GM12878 (cell line): Measurements from ENCODE around the gene BMAL1. TPM values are rescaled to one million over a fixed set of nuclear protein-coding genes. Genes with fewer than 3 reads are reported as not detected.

Source experiments
- ATF3 ChIP-seq: IDR thresholded peaks from 2 replicates; pipeline ENCODE4 v1.6.1; 2011; ENCODE audit warnings: low read depth, mild to moderate bottlenecking, low read length, moderate library complexity, borderline replicate concordance; ENCODE audit errors: extremely low read depth
- CBX3 ChIP-seq: fragments of 200-600 bp; sonication (generic); IDR thresholded peaks from 2 replicates; pipeline ENCODE4 v1.6.1; 2016; ENCODE audit warnings: low read depth, borderline replicate concordance
- DPF2 ChIP-seq: fragments of 450-650 bp; IDR thresholded peaks from 2 replicates; pipeline ENCODE4 v1.6.1; 2017; ENCODE audit warnings: mild to moderate bottlenecking
- E2F4 ChIP-seq: IDR thresholded peaks from 2 replicates; pipeline ENCODE4 v1.6.1; 2012; ENCODE audit warnings: low read depth, low read length, improper control_type of control experiment
- E4F1 ChIP-seq: fragments of 450-650 bp; IDR thresholded peaks from 2 replicates; pipeline ENCODE4 v1.6.1; 2018; ENCODE audit warnings: borderline replicate concordance, mild to moderate bottlenecking; ENCODE audit not compliant: partially characterized antibody
- MTA2 ChIP-seq: fragments of 450-650 bp; IDR thresholded peaks from 2 replicates; pipeline ENCODE4 v1.6.1; 2016; ENCODE audit warnings: low read depth, mild to moderate bottlenecking, moderate library complexity
- MTA3 ChIP-seq: IDR thresholded peaks from 2 replicates; pipeline ENCODE4 v1.6.1; 2012; ENCODE audit warnings: low read length, inconsistent platforms, borderline replicate concordance
- RELA ChIP-seq: fragments of 450-650 bp; IDR thresholded peaks from 2 replicates; pipeline ENCODE4 v1.8.0; 2014; ENCODE audit warnings: borderline replicate concordance; ENCODE audit not compliant: partially characterized antibody
- RFX5 ChIP-seq: IDR thresholded peaks from 2 replicates; pipeline ENCODE4 v1.6.1; 2011; ENCODE audit warnings: low read depth, low read length, improper control_type of control experiment
- SKIL ChIP-seq: fragments of 450-650 bp; IDR thresholded peaks from 2 replicates; pipeline ENCODE4 v1.6.1; 2017; ENCODE audit warnings: mild to moderate bottlenecking, low read depth, inconsistent platforms; ENCODE audit not compliant: poor library complexity, severe bottlenecking
- ZBTB40 ChIP-seq: fragments of 450-650 bp; IDR thresholded peaks from 2 replicates; pipeline ENCODE4 v1.6.1; 2016; ENCODE audit warnings: mild to moderate bottlenecking, moderate library complexity, borderline replicate concordance
- polyA plus RNA-seq, 11 experiments: library from polyadenylated mRNA; depleted of rRNA in 4 of 11; unstranded in 6 of 11; stranded (reverse) in 5 of 11; fragments of >200 nt; fragmentation: Nextera tagmentation in 4 of 11; fragmentation: Illumina TruSeq in 1 of 11; extraction: Ambion mirVana in 4 of 11; extraction: Trizol in 1 of 11; gene quantifications; 1 replicate in 1 of 11; 2 replicates in 10 of 11; pipeline versions ENCODE4 v1.2.1 to v1.2.3, GENCODE V29; 2011 to 2016; ENCODE audit warnings: inconsistent platforms in 2 of 11, missing spikeins in 2 of 11, low read depth in 1 of 11
- total RNA-seq, 4 experiments: library from RNA; depleted of rRNA in 3 of 4; stranded (reverse); fragments of >200 nt in 3 of 4; fragmentation: Illumina TruSeq in 1 of 4; extraction: Trizol in 1 of 4; gene quantifications; 2 replicates each; pipeline versions ENCODE4 v1.2.1 to v1.2.3, GENCODE V29; 2013 to 2021

The BMAL1 gene
- total and polyA plus RNA-seq, 10 of the 15 experiments (the other 5 are each of a cell fraction or from before 2014, with no cell fraction given): 3.5 to 40.6 (median 13.6) TPM

- TF ChIP-seq E2F4 (no peak), MTA3 (no peak), ATF3 (no peak), ZBTB40 (no peak), SKIL (no peak), MTA2 (peak; percentile 98), DPF2 (peak; percentile 90), CBX3 (no peak), RFX5 (no peak), E4F1 (no peak), RELA (no peak)
These were observed 65.5 kb downstream of the BMAL1 start (continued) for GRCh38 chr11:13343067-13343466.
